Mesenchymal stem cell (in vitro differentiated cells and primary cell): ENCODE data around the gene LGALS1.

ENCODE experiments used
- DNase-seq: peaks from one replicate; pipeline ENCODE4 v3.0.0-alpha.2; 2013
- H2AFZ ChIP-seq: one replicate; pipeline ENCODE4 v1.6.1; 2013; ENCODE audit warnings: low read depth, mild to moderate bottlenecking, control low read depth, inconsistent platforms, low read length, moderate library complexity
- H2AK5ac ChIP-seq: 2 replicates; pipeline ENCODE4 v1.6.1; 2013; ENCODE audit warnings: low read length, moderate library complexity, mild to moderate bottlenecking, inconsistent platforms; ENCODE audit not compliant: severe bottlenecking
- H2BK120ac ChIP-seq: one replicate; pipeline ENCODE4 v1.6.1; 2013; ENCODE audit warnings: low read depth, mild to moderate bottlenecking, inconsistent platforms, low read length, moderate library complexity
- H2BK12ac ChIP-seq, 2 experiments: one replicate each; pipeline ENCODE4 v1.6.1; 2013; ENCODE audit warnings: inconsistent platforms in 2 of 2, low read length in 2 of 2, mild to moderate bottlenecking in 2 of 2, moderate library complexity in 2 of 2, control low read depth in 1 of 2
- H2BK15ac ChIP-seq: one replicate; pipeline ENCODE4 v1.6.1; 2013; ENCODE audit warnings: mild to moderate bottlenecking, low read depth, inconsistent platforms; ENCODE audit not compliant: poor library complexity, severe bottlenecking
- H2BK5ac ChIP-seq: 2 replicates; pipeline ENCODE4 v1.6.1; 2013; ENCODE audit warnings: low read depth, mild to moderate bottlenecking, low read length, control low read depth, inconsistent platforms; ENCODE audit not compliant: poor library complexity, severe bottlenecking
- H3K14ac ChIP-seq, 2 experiments: one replicate each; pipeline ENCODE4 v1.6.1; 2013; ENCODE audit warnings: inconsistent platforms in 2 of 2, low read length in 2 of 2, control low read depth in 1 of 2, mild to moderate bottlenecking in 1 of 2, moderate library complexity in 1 of 2
- H3K18ac ChIP-seq, 2 experiments: one replicate each; pipeline ENCODE4 v1.6.1; 2013; ENCODE audit warnings: inconsistent platforms in 2 of 2, low read length in 2 of 2, control low read depth in 1 of 2, low read depth in 1 of 2, mild to moderate bottlenecking in 1 of 2
- H3K23ac ChIP-seq, 2 experiments: one replicate each; pipeline ENCODE4 v1.6.1; 2013; ENCODE audit warnings: inconsistent platforms in 2 of 2, low read length in 2 of 2, mild to moderate bottlenecking in 2 of 2, moderate library complexity in 2 of 2, control low read depth in 1 of 2
- H3K27ac ChIP-seq: 2 replicates; pipeline ENCODE4 v1.5.1; 2013; ENCODE audit warnings: mild to moderate bottlenecking, moderate library complexity, low read length, control low read depth, inconsistent platforms; ENCODE audit not compliant: poor library complexity, severe bottlenecking
- H3K27me3 ChIP-seq, 2 experiments: 2 replicates each; pipeline versions ENCODE4 v1.6.1 to v1.7.0; 2013; ENCODE audit warnings: low read length in 2 of 2, mild to moderate bottlenecking in 2 of 2, moderate library complexity in 2 of 2, control low read depth in 1 of 2, inconsistent platforms in 1 of 2; ENCODE audit not compliant: control insufficient read depth in 1 of 2, insufficient read depth in 1 of 2
- H3K36me3 ChIP-seq, 2 experiments: 2 replicates each; pipeline versions ENCODE4 v1.6.1 to v1.7.0; 2013; ENCODE audit warnings: low read length in 2 of 2, control low read depth in 1 of 2, inconsistent platforms in 1 of 2, low read depth in 1 of 2, mild to moderate bottlenecking in 1 of 2; ENCODE audit not compliant: insufficient read depth in 2 of 2, control insufficient read depth in 1 of 2
- H3K4ac ChIP-seq, 2 experiments: one replicate each; pipeline ENCODE4 v1.6.1; 2013; ENCODE audit warnings: inconsistent platforms in 2 of 2, low read length in 2 of 2, mild to moderate bottlenecking in 2 of 2, moderate library complexity in 2 of 2, control low read depth in 1 of 2, low read depth in 1 of 2
- H3K4me1 ChIP-seq: 2 replicates; pipeline ENCODE4 v1.6.1; 2013; ENCODE audit warnings: low read depth, low read length, control low read depth; ENCODE audit not compliant: control insufficient read depth, insufficient read depth
- H3K4me2 ChIP-seq: 2 replicates; pipeline ENCODE4 v1.6.1; 2013; ENCODE audit warnings: low read length, mild to moderate bottlenecking, inconsistent platforms; ENCODE audit not compliant: poor library complexity, severe bottlenecking
- H3K4me3 ChIP-seq, 2 experiments: 2 replicates each; pipeline versions ENCODE4 v1.5.1 to v1.7.0; 2013; ENCODE audit warnings: low read length in 2 of 2, mild to moderate bottlenecking in 2 of 2, control low read depth in 1 of 2, low read depth in 1 of 2; ENCODE audit not compliant: insufficient read depth in 1 of 2
- H3K79me1 ChIP-seq: replicated peaks from 2 replicates; pipeline ENCODE4 v1.6.1; 2013; ENCODE audit warnings: mild to moderate bottlenecking, control low read depth, low read length, inconsistent platforms; ENCODE audit not compliant: poor library complexity, severe bottlenecking
- H3K9ac ChIP-seq: 2 replicates; pipeline ENCODE4 v1.7.0; 2013; ENCODE audit warnings: mild to moderate bottlenecking, low read length, moderate library complexity
- H3K9me3 ChIP-seq: 2 replicates; pipeline ENCODE4 v1.7.0; 2013; ENCODE audit warnings: mild to moderate bottlenecking, low read length; ENCODE audit not compliant: control insufficient read depth
- H4K8ac ChIP-seq: one replicate; pipeline ENCODE4 v1.6.1; 2013; ENCODE audit warnings: inconsistent platforms, mild to moderate bottlenecking, low read length, moderate library complexity
- H4K91ac ChIP-seq: one replicate; pipeline ENCODE4 v1.6.1; 2013; ENCODE audit warnings: mild to moderate bottlenecking, low read length, inconsistent platforms
- WGBS: methylation state at CpG from one replicate; pipeline ENCODE4 v1.1.7; 2013; ENCODE audit warnings: mixed read lengths; 5-methylcytosine and 5-hydroxymethylcytosine counted together

The LGALS1 gene

DNA sequence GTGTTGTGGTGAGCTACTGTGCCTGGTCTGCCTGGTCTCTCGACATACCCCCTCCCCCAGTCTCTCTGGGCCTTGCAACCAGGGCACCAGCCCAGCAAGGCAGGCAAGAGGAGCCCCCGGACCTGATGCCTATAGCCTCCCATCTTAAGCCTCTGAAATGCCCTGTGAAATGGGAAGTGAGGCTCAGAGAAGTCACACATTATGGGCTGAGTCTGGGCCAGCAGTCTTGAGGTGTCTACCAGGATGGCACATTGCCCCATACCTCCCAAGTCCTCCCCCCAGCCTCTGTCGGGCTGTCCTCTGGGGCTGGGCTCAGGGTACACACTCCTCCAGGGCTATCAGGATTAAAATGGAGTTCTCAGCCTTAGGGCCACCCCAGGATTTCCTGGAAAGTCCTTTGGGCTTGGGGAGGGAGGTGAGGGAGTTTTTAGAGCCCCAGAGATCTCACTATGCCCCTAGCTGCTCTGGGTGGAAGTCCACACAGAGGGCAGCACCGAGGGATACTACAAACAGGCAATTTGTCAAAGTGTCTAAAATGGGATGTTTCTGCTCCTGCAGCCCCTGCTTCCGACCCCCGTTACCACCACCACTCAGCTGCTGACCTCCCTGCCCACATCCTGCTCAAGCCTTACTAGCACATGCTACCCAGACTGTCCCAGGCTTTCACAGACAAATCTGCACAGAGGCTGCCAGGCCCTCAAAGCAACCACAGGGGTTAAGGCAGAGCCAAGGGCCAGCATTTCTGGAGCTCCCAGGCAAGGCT is 39.1 kb upstream of the LGALS1 start:
- peak overlapping the region; percentile 81 for H4K8ac ChIP-seq

DNA sequence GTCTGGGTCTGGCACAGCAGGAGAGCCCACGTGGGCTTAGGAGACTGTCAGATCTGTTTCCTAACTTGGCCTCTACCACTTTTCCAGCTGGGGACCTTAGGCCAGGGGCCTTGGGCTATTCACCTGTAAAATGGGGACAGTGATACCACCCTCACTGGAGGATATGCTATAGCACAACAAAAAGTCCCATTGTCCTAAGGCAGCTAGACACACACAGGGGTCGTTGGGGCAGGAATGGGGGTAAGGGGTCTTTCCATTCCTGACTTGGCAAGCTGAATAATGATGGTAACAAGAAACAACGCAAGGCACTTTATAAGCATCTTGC is 38.5 kb upstream of the LGALS1 start:
- Histone ChIP-seq H4K91ac (no peak overlapping the region), H3K36me3 (peaks cover 7 to 22% of the 10 kb centered on the region in 2 experiments), H3K9me3 (no peaks in the 10 kb centered on the region), H3K79me1 (peaks cover 3% of the 10 kb centered on the region), H2AK5ac (peak overlapping the region; percentile 42), H3K4ac (peak overlapping the region in 1 of 2 experiments; percentile 76), H3K4me3 (no peak overlapping the region), H3K14ac (no peak overlapping the region), H3K23ac (no peak overlapping the region), H2BK12ac (no peak overlapping the region), H3K4me2 (no peak overlapping the region), H2AFZ (no peak overlapping the region), H2BK15ac (no peak overlapping the region), H4K8ac (no peak overlapping the region), H3K27ac (peak overlapping the region; percentile 57), H3K18ac (no peak overlapping the region), H3K4me1 (peaks cover 86% of the 10 kb centered on the region), H3K9ac (no peak overlapping the region), H3K27me3 (peaks cover 0 to 5% of the 10 kb centered on the region in 2 experiments), H2BK5ac (no peak overlapping the region), H2BK120ac (no peak overlapping the region)
- no peak for DNase-seq
- WGBS, result 55% methylated on average over 3 of the region's 3 CpGs

More for the DNA sequence above, 39.1 kb upstream of the LGALS1 start:
- Histone ChIP-seq H2AK5ac (peak overlapping the region; percentile 96), H3K9me3 (no peaks in the 10 kb centered on the region), H2BK120ac (peak overlapping the region; percentile 74), H3K36me3 (peaks cover 10 to 22% of the 10 kb centered on the region in 2 experiments), H3K79me1 (peaks cover 3% of the 10 kb centered on the region), H3K4me3 (no peak overlapping the region), H2BK15ac (peak overlapping the region; percentile 77), H3K23ac (peak overlapping the region in 1 of 2 experiments; percentile 46), H3K9ac (no peak overlapping the region), H3K14ac (no peak overlapping the region), H3K27me3 (peaks cover 0 to 5% of the 10 kb centered on the region in 2 experiments), H3K4me1 (peaks cover 87% of the 10 kb centered on the region), H2AFZ (no peak overlapping the region), H3K27ac (peak overlapping the region; percentile 74), H2BK5ac (peak overlapping the region; percentile 32), H3K4me2 (no peak overlapping the region), H3K4ac (peak overlapping the region; percentile 71 to 75), H2BK12ac (peak overlapping the region; percentile 71 to 95), H3K18ac (peak overlapping the region; percentile 70 to 86), H4K91ac (peak overlapping the region; percentile 76)
- 39% methylated on average over 6 of the region's 6 CpGs for WGBS
- peak; percentile 91 for DNase-seq

DNA sequence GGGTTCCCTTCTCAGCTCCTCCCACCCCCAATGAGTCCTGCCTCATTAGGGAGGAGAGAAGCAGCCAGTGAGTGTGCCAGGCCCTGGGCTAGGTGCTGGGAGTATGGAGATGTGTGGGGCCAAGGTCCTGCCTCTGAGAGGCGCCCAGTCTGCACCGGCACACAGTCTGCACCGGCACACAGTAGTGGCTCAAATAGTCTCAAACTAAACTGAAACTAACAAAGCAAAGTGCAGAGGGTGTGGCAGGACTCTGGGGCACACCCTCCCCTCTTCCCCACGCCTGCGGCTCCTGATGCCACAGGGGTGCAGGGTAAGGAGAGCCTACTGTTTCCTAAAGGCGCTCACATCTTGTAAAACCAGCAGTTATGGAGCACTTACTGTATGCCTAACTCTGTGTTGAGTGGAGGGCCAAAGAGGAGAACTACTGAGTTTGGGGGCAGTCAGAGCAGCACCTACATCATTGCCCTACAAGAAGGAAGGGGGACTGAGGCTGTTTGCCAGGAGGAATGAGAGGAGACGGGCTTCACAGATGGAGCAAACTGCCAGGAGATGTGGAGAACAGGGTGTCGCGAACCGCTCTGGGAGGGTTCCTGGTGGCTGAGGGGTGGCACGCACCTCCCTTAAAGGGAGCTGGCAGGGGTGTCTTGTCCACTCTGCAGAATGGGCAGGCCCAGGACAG is 36.9 kb upstream of the LGALS1 start:
- H3K9ac ChIP-seq, result peak overlapping the region; percentile 79
- no peaks in the 10 kb centered on the region for H3K9me3 ChIP-seq
- 78% methylated on average over 8 of the region's 11 CpGs for WGBS
- peaks cover 0 to 5% of the 10 kb centered on the region in 2 experiments for H3K27me3 ChIP-seq
- H3K4me2 ChIP-seq, result peak overlapping the region; percentile 74
- H3K4ac ChIP-seq, result peak overlapping the region; percentile 26 to 90
- H3K27ac ChIP-seq, result no peak overlapping the region
- peaks cover 83% of the 10 kb centered on the region for H3K4me1 ChIP-seq
- peak overlapping the region; percentile 55 for H2BK120ac ChIP-seq
- H3K18ac ChIP-seq, result peak overlapping the region; percentile 52 to 86
- peak overlapping the region; percentile 79 for H2AK5ac ChIP-seq
- H2BK15ac ChIP-seq, result peak overlapping the region; percentile 66
- H2BK5ac ChIP-seq, result no peak overlapping the region
- H4K8ac ChIP-seq, result peak overlapping the region; percentile 88
- DNase-seq, result no peak
- peaks cover 9 to 24% of the 10 kb centered on the region in 2 experiments for H3K36me3 ChIP-seq
- H4K91ac ChIP-seq, result peak overlapping the region; percentile 65
- no peak overlapping the region for H2AFZ ChIP-seq
- peak overlapping the region; percentile 70 to 97 for H2BK12ac ChIP-seq
- peak overlapping the region; percentile 78 to 87 for H3K4me3 ChIP-seq
- H3K79me1 ChIP-seq, result peaks cover 8% of the 10 kb centered on the region
- peak overlapping the region in 1 of 2 experiments; percentile 93 for H3K14ac ChIP-seq
- H3K23ac ChIP-seq, result no peak overlapping the region
